H9 (cell line): ENCODE data around the gene DLK2. TPM values are rescaled to one million over a fixed set of nuclear protein-coding genes. Genes with fewer than 3 reads are reported as not detected.

ENCODE experiments used
- DNase-seq: peaks from one replicate; pipeline ENCODE4 v3.0.0-alpha.2; 2017
- H2AFZ ChIP-seq: one replicate; pipeline ENCODE4 v1.6.1; 2013; ENCODE audit warnings: mild to moderate bottlenecking, low read length, control low read depth, moderate library complexity
- H2AK5ac ChIP-seq: 2 replicates; pipeline ENCODE4 v1.6.1; 2013; ENCODE audit warnings: low read length, control low read depth, mixed read lengths; ENCODE audit not compliant: insufficient read length
- H2BK120ac ChIP-seq: one replicate; pipeline ENCODE4 v1.6.1; 2013; ENCODE audit warnings: low read depth, mild to moderate bottlenecking, low read length, control low read depth, inconsistent platforms; ENCODE audit not compliant: poor library complexity, severe bottlenecking
- H2BK12ac ChIP-seq: 2 replicates; pipeline ENCODE4 v1.6.1; 2013; ENCODE audit warnings: low read length, control low read depth, mixed read lengths, low read depth; ENCODE audit not compliant: insufficient read length
- H2BK15ac ChIP-seq: 2 replicates; pipeline ENCODE4 v1.6.1; 2013; ENCODE audit warnings: low read depth, low read length, control low read depth
- H2BK20ac ChIP-seq: one replicate; pipeline ENCODE4 v1.6.1; 2013; ENCODE audit warnings: low read depth, mild to moderate bottlenecking, low read length, control low read depth, inconsistent platforms; ENCODE audit not compliant: poor library complexity, severe bottlenecking
- H2BK5ac ChIP-seq: 2 replicates; pipeline ENCODE4 v1.6.1; 2013; ENCODE audit warnings: low read length, control low read depth, mixed read lengths; ENCODE audit not compliant: insufficient read length
- H3K14ac ChIP-seq: 2 replicates; pipeline ENCODE4 v1.6.1; 2013; ENCODE audit warnings: low read length, control low read depth; ENCODE audit not compliant: insufficient read depth
- H3K18ac ChIP-seq: 2 replicates; pipeline ENCODE4 v1.6.1; 2013; ENCODE audit warnings: low read depth, mild to moderate bottlenecking, mixed read lengths, low read length, control low read depth; ENCODE audit not compliant: insufficient read length
- H3K23ac ChIP-seq: 2 replicates; pipeline ENCODE4 v1.6.1; 2013; ENCODE audit warnings: low read length, control low read depth, mixed read lengths, low read depth; ENCODE audit not compliant: insufficient read length
- H3K23me2 ChIP-seq: 2 replicates; pipeline ENCODE4 v1.6.1; 2013; ENCODE audit warnings: low read depth, mild to moderate bottlenecking, mixed read lengths, low read length, control low read depth; ENCODE audit not compliant: insufficient read length, poor library complexity, severe bottlenecking
- H3K27ac ChIP-seq: 2 replicates; pipeline ENCODE4 v1.5.1; 2013; ENCODE audit warnings: low read length, control low read depth, mixed read lengths, low read depth; ENCODE audit not compliant: insufficient read length
- H3K27me3 ChIP-seq: 2 replicates; pipeline ENCODE4 v1.6.1; 2013; ENCODE audit warnings: low read length, control low read depth, inconsistent platforms; ENCODE audit not compliant: insufficient read depth
- H3K4ac ChIP-seq: 2 replicates; pipeline ENCODE4 v1.6.1; 2013; ENCODE audit warnings: low read depth, mild to moderate bottlenecking, control low read depth, inconsistent platforms, low read length, moderate library complexity
- H3K4me1 ChIP-seq: 2 replicates; pipeline ENCODE4 v1.6.1; 2013; ENCODE audit warnings: low read length, control low read depth, inconsistent platforms; ENCODE audit not compliant: insufficient read depth
- H3K4me2 ChIP-seq: 2 replicates; pipeline ENCODE4 v1.6.1; 2013; ENCODE audit warnings: low read length, control low read depth, mixed read lengths; ENCODE audit not compliant: insufficient read length, insufficient read depth
- H3K56ac ChIP-seq: 2 replicates; pipeline ENCODE4 v1.6.1; 2013; ENCODE audit warnings: low read depth, mild to moderate bottlenecking, mixed read lengths, low read length, control low read depth; ENCODE audit not compliant: insufficient read length
- H3K79me1 ChIP-seq: 2 replicates; pipeline ENCODE4 v1.6.1; 2013; ENCODE audit warnings: low read depth, mild to moderate bottlenecking, moderate library complexity, low read length, control low read depth, inconsistent platforms; ENCODE audit not compliant: insufficient read depth, poor library complexity, severe bottlenecking
- H3K79me2 ChIP-seq: 2 replicates; pipeline ENCODE4 v1.6.1; 2013; ENCODE audit warnings: low read length, control low read depth, inconsistent platforms; ENCODE audit not compliant: insufficient read depth
- H3K9ac ChIP-seq: 2 replicates; pipeline ENCODE4 v1.6.1; 2013; ENCODE audit warnings: low read length, control low read depth, mixed read lengths; ENCODE audit not compliant: insufficient read length; ENCODE audit errors: extremely low read depth
- H3K9me3 ChIP-seq: one replicate; pipeline ENCODE4 v1.6.1; 2013; ENCODE audit warnings: low read depth, low read length, inconsistent platforms; ENCODE audit not compliant: control insufficient read depth
- H3T11ph ChIP-seq: one replicate; pipeline ENCODE4 v1.6.1; 2013; ENCODE audit warnings: mild to moderate bottlenecking, low read length, control low read depth, inconsistent platforms
- H4K20me1 ChIP-seq: one replicate; pipeline ENCODE4 v1.6.1; 2013; ENCODE audit not compliant: control insufficient read depth, insufficient read length, insufficient read depth
- H4K5ac ChIP-seq: 2 replicates; pipeline ENCODE4 v1.6.1; 2013; ENCODE audit warnings: low read depth, mild to moderate bottlenecking, mixed read lengths, low read length, control low read depth; ENCODE audit not compliant: insufficient read length
- H4K8ac ChIP-seq: replicated peaks from 2 replicates; pipeline ENCODE4 v1.6.1; 2013; ENCODE audit warnings: low read length, control low read depth, mixed read lengths, low read depth; ENCODE audit not compliant: insufficient read length
- H4K91ac ChIP-seq: 2 replicates; pipeline ENCODE4 v1.6.1; 2013; ENCODE audit warnings: low read depth, mild to moderate bottlenecking, moderate library complexity, mixed read lengths, low read length, control low read depth; ENCODE audit not compliant: insufficient read length
- H3K27ac Mint-ChIP-seq, 3 experiments: 2 replicates in 2 of 3; 3 replicates in 1 of 3; pipeline ENCODE4 v1.8.0; 2020 to 2021; ENCODE audit warnings: mixed read lengths in 3 of 3, mild to moderate bottlenecking in 1 of 3, moderate library complexity in 1 of 3
- H3K27me3 Mint-ChIP-seq: 2 replicates; pipeline ENCODE4 v1.8.0; 2021; ENCODE audit warnings: low read depth, mild to moderate bottlenecking, moderate library complexity, mixed read lengths
- H3K36me3 Mint-ChIP-seq, 3 experiments: 2 replicates in 2 of 3; 3 replicates in 1 of 3; pipeline ENCODE4 v1.8.0; 2020 to 2021; ENCODE audit warnings: low read depth in 3 of 3, mixed read lengths in 3 of 3; ENCODE audit not compliant: insufficient read depth in 1 of 3
- H3K4me1 Mint-ChIP-seq, 2 experiments: 2 replicates each; pipeline ENCODE4 v1.8.0; 2020; ENCODE audit warnings: mixed read lengths in 2 of 2
- H3K4me3 Mint-ChIP-seq, 2 experiments: 2 replicates in 1 of 2; 3 replicates in 1 of 2; pipeline ENCODE4 v1.8.0; 2020 to 2021; ENCODE audit warnings: mild to moderate bottlenecking in 2 of 2, mixed read lengths in 2 of 2, moderate library complexity in 1 of 2
- H3K9me3 Mint-ChIP-seq, 2 experiments: 2 replicates in 1 of 2; 3 replicates in 1 of 2; pipeline ENCODE4 v1.8.0; 2020; ENCODE audit warnings: mild to moderate bottlenecking in 2 of 2, mixed read lengths in 2 of 2, moderate library complexity in 1 of 2
- CTCF ChIP-seq: fragments of 200-600 bp; sonication (generic); conservative IDR thresholded peaks from 3 replicates; pipeline ENCODE4 v1.8.0; 2021; ENCODE audit warnings: antibody characterized with exemption, mild to moderate bottlenecking
- WGBS: extraction: QIAGEN DNeasy Blood & Tissue Kit; methylation state at CpG from one replicate; pipeline ENCODE4 v1.1.7; 2013; ENCODE audit warnings: missing lambda C conversion rate, low lambda C conversion rate, mixed read lengths; ENCODE audit not compliant: insufficient read length; ENCODE audit errors: extremely low coverage; 5-methylcytosine and 5-hydroxymethylcytosine counted together
- total RNA-seq: library from RNA; stranded (reverse); gene quantifications from 2 replicates; pipeline ENCODE4 v1.2.1, GENCODE V29; 2021

Gene DLK2
- total RNA-seq, 1 experiment from 2014 or later = 0.96 TPM

- Histone ChIP-seq H2AFZ (no peak overlapping the region), H3K9me3 (no peaks in the 10 kb centered on the region), H2BK120ac (no peak overlapping the region), H3K27ac (no peak overlapping the region), H2AK5ac (no peak overlapping the region), H2BK12ac (no peak overlapping the region), H3K14ac (no peak overlapping the region), H3K18ac (no peak overlapping the region), H3K56ac (no peak overlapping the region), H2BK15ac (no peak overlapping the region), H3K4me1 (peaks cover 4% of the 10 kb centered on the region; the same call in 1 of the 2 replicates), H4K5ac (no peak overlapping the region), H3K4me2 (no peak overlapping the region), H4K91ac (no peak overlapping the region), H2BK20ac (no peak overlapping the region), H2BK5ac (no peak overlapping the region), H3K9ac (no peak overlapping the region), H3K79me1 (no peaks in the 10 kb centered on the region), H3K23ac (no peak overlapping the region), H4K8ac (no peak overlapping the region), H3K27me3 (no peaks in the 10 kb centered on the region), H3K4ac (no peak overlapping the region), H3T11ph (no peak overlapping the region), H3K23me2 (peaks cover 7% of the 10 kb centered on the region), H4K20me1 (no peaks in the 10 kb centered on the region), H3K79me2 (no peaks in the 10 kb centered on the region)
- WGBS = no CpG with 5 or more reads among the region's 19 CpGs
- DNase-seq = no peak
- no peak overlapping the region for H3K4me3 Mint-ChIP-seq
- TF ChIP-seq CTCF = no peak
- H3K27me3 Mint-ChIP-seq = peaks cover 3% of the 10 kb centered on the region; the same call in 1 of the 2 replicates
- no peak overlapping the region for H3K27ac Mint-ChIP-seq
- H3K9me3 Mint-ChIP-seq = no peaks in the 10 kb centered on the region
- peaks cover 0 to 14% (median 2%) of the 10 kb centered on the region in 3 experiments; a peak in 4 of 7 replicates for H3K36me3 Mint-ChIP-seq
- H3K4me1 Mint-ChIP-seq = peaks cover 10 to 11% of the 10 kb centered on the region in 2 experiments
Measured at GRCh38 chr6:43432009-43432945, 23.1 kb downstream of the DLK2 start.
